GM23338 (cell line): ENCODE measurements around the gene DCP2. TPM values are rescaled to one million over a fixed set of nuclear protein-coding genes. Genes with fewer than 3 reads are reported as not detected.

ENCODE experiments used
- CTCF ChIP-seq, 2 experiments: fragments of 200-600 bp in 1 of 2; sonication (generic) in 1 of 2; conservative IDR thresholded peaks; 2 replicates each; pipeline versions ENCODE4 v1.5.1 to v1.6.1; 2016 to 2017; ENCODE audit warnings: antibody characterized with exemption in 2 of 2, low read depth in 2 of 2, mild to moderate bottlenecking in 2 of 2, moderate library complexity in 1 of 2
- ETS1 ChIP-seq: IDR thresholded peaks from 2 replicates; pipeline ENCODE4 v1.6.1; 2016; ENCODE audit warnings: antibody characterized with exemption
- EZH2 ChIP-seq: fragments of 200-600 bp; sonication (generic); IDR thresholded peaks from one replicate; pipeline ENCODE4 v1.8.0; 2017; ENCODE audit warnings: antibody characterized with exemption, mild to moderate bottlenecking, low read depth; ENCODE audit not compliant: unreplicated experiment
- JUNB ChIP-seq: IDR thresholded peaks from one replicate; pipeline ENCODE4 v1.6.1; 2016; ENCODE audit warnings: antibody characterized with exemption; ENCODE audit not compliant: unreplicated experiment
- NANOG ChIP-seq: IDR thresholded peaks from 2 replicates; pipeline ENCODE4 v1.6.1; 2016; ENCODE audit warnings: antibody characterized with exemption, borderline replicate concordance
- POLR2AphosphoS5 ChIP-seq: IDR thresholded peaks from 2 replicates; pipeline ENCODE4 v1.6.1; 2016; ENCODE audit warnings: antibody characterized with exemption, low read depth
- STAT1 ChIP-seq: IDR thresholded peaks from one replicate; pipeline ENCODE4 v1.6.1; 2016; ENCODE audit warnings: antibody characterized with exemption; ENCODE audit not compliant: unreplicated experiment
- ZNF114 ChIP-seq: fragments of 250-450 bp; sonication (Bioruptor Pico); IDR thresholded peaks from 2 replicates; pipeline ENCODE4 v1.5.0; 2020; ENCODE audit warnings: mild to moderate bottlenecking, moderate library complexity
- ZNF331 ChIP-seq: fragments of 250-450 bp; sonication (Bioruptor Pico); IDR thresholded peaks from 2 replicates; pipeline ENCODE4 v1.5.0; 2020; ENCODE audit warnings: low read depth, mild to moderate bottlenecking, moderate library complexity
- polyA plus RNA-seq: library from polyadenylated mRNA; unstranded; fragments of >200 nt; fragmentation: Nextera tagmentation; extraction: Ambion mirVana; gene quantifications from 2 replicates; pipeline ENCODE4 v1.2.1, GENCODE V29; 2016
- total RNA-seq: library from RNA; depleted of rRNA; stranded (reverse); fragments of >200 nt; shearing (Covaris generic); gene quantifications from 2 replicates; pipeline ENCODE4 v1.2.3, GENCODE V29; 2014
- TF ChIP-seq, protein P1 (sequence below): fragments of 250-450 bp; sonication (Bioruptor Pico); IDR thresholded peaks from 2 replicates; pipeline ENCODE4 v1.5.0; 2020; ENCODE audit warnings: mild to moderate bottlenecking, moderate library complexity

The DCP2 gene
- total and polyA plus RNA-seq, 2 experiments from 2014 or later, result 96.6 to 165 TPM

- TF ChIP-seq, protein P1, sequence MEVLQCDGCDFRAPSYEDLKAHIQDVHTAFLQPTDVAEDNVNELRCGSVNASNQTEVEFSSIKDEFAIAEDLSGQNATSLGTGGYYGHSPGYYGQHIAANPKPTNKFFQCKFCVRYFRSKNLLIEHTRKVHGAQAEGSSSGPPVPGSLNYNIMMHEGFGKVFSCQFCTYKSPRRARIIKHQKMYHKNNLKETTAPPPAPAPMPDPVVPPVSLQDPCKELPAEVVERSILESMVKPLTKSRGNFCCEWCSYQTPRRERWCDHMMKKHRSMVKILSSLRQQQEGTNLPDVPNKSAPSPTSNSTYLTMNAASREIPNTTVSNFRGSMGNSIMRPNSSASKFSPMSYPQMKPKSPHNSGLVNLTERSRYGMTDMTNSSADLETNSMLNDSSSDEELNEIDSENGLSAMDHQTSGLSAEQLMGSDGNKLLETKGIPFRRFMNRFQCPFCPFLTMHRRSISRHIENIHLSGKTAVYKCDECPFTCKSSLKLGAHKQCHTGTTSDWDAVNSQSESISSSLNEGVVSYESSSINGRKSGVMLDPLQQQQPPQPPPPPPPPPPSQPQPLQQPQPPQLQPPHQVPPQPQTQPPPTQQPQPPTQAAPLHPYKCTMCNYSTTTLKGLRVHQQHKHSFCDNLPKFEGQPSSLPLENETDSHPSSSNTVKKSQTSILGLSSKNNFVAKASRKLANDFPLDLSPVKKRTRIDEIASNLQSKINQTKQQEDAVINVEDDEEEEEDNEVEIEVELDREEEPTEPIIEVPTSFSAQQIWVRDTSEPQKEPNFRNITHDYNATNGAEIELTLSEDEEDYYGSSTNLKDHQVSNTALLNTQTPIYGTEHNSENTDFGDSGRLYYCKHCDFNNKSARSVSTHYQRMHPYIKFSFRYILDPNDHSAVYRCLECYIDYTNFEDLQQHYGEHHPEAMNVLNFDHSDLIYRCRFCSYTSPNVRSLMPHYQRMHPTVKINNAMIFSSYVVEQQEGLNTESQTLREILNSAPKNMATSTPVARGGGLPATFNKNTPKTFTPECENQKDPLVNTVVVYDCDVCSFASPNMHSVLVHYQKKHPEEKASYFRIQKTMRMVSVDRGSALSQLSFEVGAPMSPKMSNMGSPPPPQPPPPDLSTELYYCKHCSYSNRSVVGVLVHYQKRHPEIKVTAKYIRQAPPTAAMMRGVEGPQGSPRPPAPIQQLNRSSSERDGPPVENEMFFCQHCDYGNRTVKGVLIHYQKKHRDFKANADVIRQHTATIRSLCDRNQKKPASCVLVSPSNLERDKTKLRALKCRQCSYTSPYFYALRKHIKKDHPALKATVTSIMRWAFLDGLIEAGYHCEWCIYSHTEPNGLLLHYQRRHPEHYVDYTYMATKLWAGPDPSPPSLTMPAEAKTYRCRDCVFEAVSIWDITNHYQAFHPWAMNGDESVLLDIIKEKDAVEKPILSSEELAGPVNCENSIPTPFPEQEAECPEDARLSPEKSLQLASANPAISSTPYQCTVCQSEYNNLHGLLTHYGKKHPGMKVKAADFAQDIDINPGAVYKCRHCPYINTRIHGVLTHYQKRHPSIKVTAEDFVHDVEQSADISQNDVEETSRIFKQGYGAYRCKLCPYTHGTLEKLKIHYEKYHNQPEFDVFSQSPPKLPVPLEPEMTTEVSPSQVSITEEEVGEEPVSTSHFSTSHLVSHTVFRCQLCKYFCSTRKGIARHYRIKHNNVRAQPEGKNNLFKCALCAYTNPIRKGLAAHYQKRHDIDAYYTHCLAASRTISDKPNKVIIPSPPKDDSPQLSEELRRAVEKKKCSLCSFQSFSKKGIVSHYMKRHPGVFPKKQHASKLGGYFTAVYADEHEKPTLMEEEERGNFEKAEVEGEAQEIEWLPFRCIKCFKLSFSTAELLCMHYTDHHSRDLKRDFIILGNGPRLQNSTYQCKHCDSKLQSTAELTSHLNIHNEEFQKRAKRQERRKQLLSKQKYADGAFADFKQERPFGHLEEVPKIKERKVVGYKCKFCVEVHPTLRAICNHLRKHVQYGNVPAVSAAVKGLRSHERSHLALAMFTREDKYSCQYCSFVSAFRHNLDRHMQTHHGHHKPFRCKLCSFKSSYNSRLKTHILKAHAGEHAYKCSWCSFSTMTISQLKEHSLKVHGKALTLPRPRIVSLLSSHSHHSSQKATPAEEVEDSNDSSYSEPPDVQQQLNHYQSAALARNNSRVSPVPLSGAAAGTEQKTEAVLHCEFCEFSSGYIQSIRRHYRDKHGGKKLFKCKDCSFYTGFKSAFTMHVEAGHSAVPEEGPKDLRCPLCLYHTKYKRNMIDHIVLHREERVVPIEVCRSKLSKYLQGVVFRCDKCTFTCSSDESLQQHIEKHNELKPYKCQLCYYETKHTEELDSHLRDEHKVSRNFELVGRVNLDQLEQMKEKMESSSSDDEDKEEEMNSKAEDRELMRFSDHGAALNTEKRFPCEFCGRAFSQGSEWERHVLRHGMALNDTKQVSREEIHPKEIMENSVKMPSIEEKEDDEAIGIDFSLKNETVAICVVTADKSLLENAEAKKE, result no peak
- TF ChIP-seq NANOG (no peak), ZNF331 (CRISPR knock-in tag) (no peak), JUNB (no peak), STAT1 (no peak), EZH2 (no peak), ETS1 (no peak), POLR2AphosphoS5 (no peak), ZNF114 (CRISPR knock-in tag) (no peak), CTCF (conservative IDR thresholded peaks at IDR 0.05; ENCODE audit: low read depth in 2 of 2) (no peak)
Measured at GRCh38 chr5:113036826-113037225, 60.2 kb downstream of the DCP2 start (continued).
